Uterus (tissue), 4 donors: ENCODE data around the gene BAZ1B. TPM values are rescaled to one million over a fixed set of nuclear protein-coding genes. Genes with fewer than 3 reads are reported as not detected.
"Not testable (repeated sequence)": the region's sequence is repeated elsewhere in the genome, so short reads cannot be mapped to it uniquely, and the experiment has no call there.

Experiments used
- DNase-seq, 2 donors: peaks; one replicate each; pipeline ENCODE4 v3.0.0-alpha.2; 2019 to 2020
- H3K27ac ChIP-seq, 2 donors: fragments of 200-600 bp; sonication (generic); 1 replicate in 1 of 2; 2 replicates in 1 of 2; pipeline ENCODE4 v1.5.1; 2016 to 2018
- H3K27me3 ChIP-seq, 2 donors: fragments of 200-600 bp; sonication (generic); one replicate each; pipeline ENCODE4 v1.5.1; 2018 to 2019; ENCODE audit warnings: control low read depth in 1 of 2
- H3K36me3 ChIP-seq, 2 donors: fragments of 200-600 bp; sonication (generic); one replicate each; pipeline ENCODE4 v1.5.1; 2019; ENCODE audit warnings: control low read depth in 1 of 2
- H3K4me1 ChIP-seq, 2 donors: fragments of 200-600 bp; sonication (generic); one replicate each; pipeline ENCODE4 v1.5.1; 2018 to 2019; ENCODE audit warnings: control low read depth in 1 of 2
- H3K4me3 ChIP-seq, 2 donors: fragments of 200-600 bp; sonication (generic); 1 replicate in 1 of 2; 2 replicates in 1 of 2; pipeline ENCODE4 v1.5.1; 2018 to 2019; ENCODE audit warnings: mild to moderate bottlenecking in 1 of 2
- H3K9me3 ChIP-seq, 2 donors: fragments of 200-600 bp; sonication (generic); one replicate each; pipeline ENCODE4 v1.5.1; 2019; ENCODE audit warnings: control low read depth in 1 of 2
- CTCF ChIP-seq, 4 experiments: fragments of 200-600 bp in 2 of 4; fragments of 450-650 bp in 2 of 4; sonication (generic) in 2 of 4; IDR thresholded peaks; one replicate each; pipeline ENCODE4 v1.5.1; 2016 to 2019; ENCODE audit warnings: antibody characterized with exemption in 4 of 4, mild to moderate bottlenecking in 2 of 4, moderate library complexity in 1 of 4
- POLR2A ChIP-seq, 2 donors: fragments of 450-650 bp; IDR thresholded peaks; one replicate each; pipeline ENCODE4 v1.6.1; 2016; ENCODE audit warnings: antibody characterized with exemption in 2 of 2, mild to moderate bottlenecking in 1 of 2, moderate library complexity in 1 of 2
- intact Hi-C: fragments of 100-400 bp; cut with DNase I; formaldehyde crosslinking; loops from one replicate; pipeline ENCODE4 v1.15.1; 2023; ENCODE audit warnings: low total_unique reads
- total RNA-seq, 4 donors: library from RNA; depleted of rRNA in 3 of 4; stranded (reverse); fragments of >200 nt in 3 of 4; gene quantifications; one replicate each; pipeline versions ENCODE4 v1.1.0 to v1.2.4, GENCODE V29; 2014 to 2023
- donor health status: DM: yes; HTN: yes; CAD: no.

The BAZ1B gene
- total RNA-seq, 4 donors from 2014 or later: 29.5 to 79.5 (median 59.8) TPM

GRCh38 chr7:73424489-73424885 lies 97.6 kb downstream of the BAZ1B start:
- H3K36me3 ChIP-seq: no peaks in the 10 kb centered on the region
- no peak for TF ChIP-seq CTCF (IDR thresholded peaks at IDR 0.05)
- H3K27ac ChIP-seq: no peak overlapping the region
- H3K4me3 ChIP-seq: peak overlapping the region in 1 of 2 donors; percentile 5
- H3K4me1 ChIP-seq: peaks cover 0 to 10% of the 10 kb centered on the region in 2 donors
- peaks cover 0 to 4% of the 10 kb centered on the region in 2 donors for H3K27me3 ChIP-seq
- DNase-seq: no peak
- intact Hi-C loops: no loop called here
- no peaks in the 10 kb centered on the region for H3K9me3 ChIP-seq

- H3K4me3 ChIP-seq: peak overlapping the region in 1 of 2 donors; percentile 5
- peaks cover 0 to 7% of the 10 kb centered on the region in 2 donors for H3K4me1 ChIP-seq
- H3K36me3 ChIP-seq: no peaks in the 10 kb centered on the region
- no peak for DNase-seq
- intact Hi-C loops: no loop called here
- H3K9me3 ChIP-seq: no peaks in the 10 kb centered on the region
- no peak for TF ChIP-seq POLR2A (IDR thresholded peaks at IDR 0.05)
- TF ChIP-seq CTCF (IDR thresholded peaks at IDR 0.05): no peak
- no peaks in the 10 kb centered on the region for H3K27me3 ChIP-seq
- no peak overlapping the region for H3K27ac ChIP-seq
These were observed 98.3 kb downstream of the BAZ1B start for GRCh38 chr7:73423519-73424488.

GRCh38 chr7:73420610-73421009 lies 101.5 kb downstream of the BAZ1B start:
- H3K36me3 ChIP-seq, H3K27ac ChIP-seq, H3K27me3 ChIP-seq, intact Hi-C loops, H3K4me3 ChIP-seq, DNase-seq, H3K9me3 ChIP-seq, H3K4me1 ChIP-seq: not testable (repeated sequence)

- intact Hi-C loops, H3K4me1 ChIP-seq, H3K27ac ChIP-seq, H3K4me3 ChIP-seq, H3K27me3 ChIP-seq, H3K9me3 ChIP-seq, DNase-seq, H3K36me3 ChIP-seq: not testable (repeated sequence)
These were observed 102.1 kb downstream of the BAZ1B start for GRCh38 chr7:73420016-73420415.

GRCh38 chr7:73418113-73418703 lies 103.9 kb downstream of the BAZ1B start:
- intact Hi-C loops: no loop called here
- no peak for DNase-seq
- Histone ChIP-seq H3K9me3 (no peaks in the 10 kb centered on the region), H3K27me3 (no peaks in the 10 kb centered on the region), H3K27ac (no peak overlapping the region), H3K36me3 (no peaks in the 10 kb centered on the region), H3K4me1 (no peaks in the 10 kb centered on the region), H3K4me3 (no peak overlapping the region)
- TF ChIP-seq POLR2A (IDR thresholded peaks at IDR 0.05) (no peak), CTCF (IDR thresholded peaks at IDR 0.05) (no peak)

- intact Hi-C loops, DNase-seq, H3K4me1 ChIP-seq, H3K4me3 ChIP-seq, H3K27me3 ChIP-seq, H3K27ac ChIP-seq, H3K9me3 ChIP-seq, H3K36me3 ChIP-seq: not testable (repeated sequence)
These were observed 111.5 kb downstream of the BAZ1B start for GRCh38 chr7:73410541-73411131.

GRCh38 chr7:73404860-73405259 lies 117.2 kb downstream of the BAZ1B start:
- DNase-seq, H3K9me3 ChIP-seq, H3K27me3 ChIP-seq, H3K27ac ChIP-seq, H3K36me3 ChIP-seq, H3K4me1 ChIP-seq, intact Hi-C loops, H3K4me3 ChIP-seq: not testable (repeated sequence)

- H3K9me3 ChIP-seq, H3K36me3 ChIP-seq, intact Hi-C loops, H3K4me3 ChIP-seq, H3K4me1 ChIP-seq, H3K27me3 ChIP-seq: not testable (repeated sequence)
- peak overlapping the region in 1 of 2 donors; percentile 45 for H3K27ac ChIP-seq
- DNase-seq: peak; percentile 74 to 81
These were observed 122.7 kb downstream of the BAZ1B start for GRCh38 chr7:73399185-73400050.
